ENCODE measurements around the gene HSF2BP. TPM values are rescaled to one million over a fixed set of nuclear protein-coding genes. Genes with fewer than 3 reads are reported as not detected.
"Not testable (repeated sequence)": the region's sequence is repeated elsewhere in the genome, so short reads cannot be mapped to it uniquely, and the experiment has no call there.

The HSF2BP gene
- total and polyA plus RNA-seq, 5 donors from 2014 or later = 0.20 to 0.61 (median 0.38) TPM

DNA sequence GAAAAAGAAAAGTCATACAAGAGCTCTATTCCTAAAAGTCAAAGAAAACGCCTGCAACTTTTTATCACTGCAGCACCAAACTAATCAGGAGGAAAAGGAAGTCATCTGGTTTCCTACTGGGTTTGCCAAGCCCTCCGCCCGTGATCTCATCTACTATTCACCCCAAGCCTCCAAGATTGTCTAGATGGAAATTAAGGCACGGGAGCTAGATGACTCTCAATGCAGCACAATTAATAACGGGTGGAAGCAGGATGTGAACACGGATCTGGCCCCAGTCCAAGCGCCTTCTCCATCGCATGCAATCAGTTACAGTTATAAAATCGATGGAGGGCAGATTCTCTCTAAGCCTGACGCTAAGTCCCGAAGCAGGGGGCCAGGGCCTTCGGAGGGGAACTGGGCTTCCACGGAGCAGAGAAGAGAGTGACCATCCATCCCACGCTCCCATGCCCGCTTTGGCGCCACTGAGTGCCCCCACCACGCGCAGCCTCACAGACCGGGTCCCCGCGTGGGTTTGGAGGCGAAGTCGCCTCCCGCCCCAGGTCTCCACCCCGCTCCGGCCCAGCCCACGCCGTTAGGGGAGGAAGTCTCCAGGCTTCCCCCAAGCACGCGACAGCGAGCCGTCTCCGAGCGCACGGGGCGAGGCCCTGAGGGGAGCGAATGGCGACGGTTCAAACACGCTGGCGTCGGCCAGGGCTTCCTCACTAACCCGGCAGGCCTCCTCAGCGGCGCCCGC is 1.8 kb downstream of the HSF2BP start:
- Histone ChIP-seq H3K9me3 (ENCODE audit: control insufficient read depth in 2 of 2, low read length in 2 of 2) (no peaks in the 10 kb centered on the region), H3K36me3 (ENCODE audit: control insufficient read depth, insufficient read depth, low read length) (peaks cover 13% of the 10 kb centered on the region), H3K4me3 (ENCODE audit: low read depth, low read length) (no peak overlapping the region), H3K27ac (ENCODE audit: insufficient read depth, low read length, poor library complexity, severe bottlenecking) (no peak overlapping the region), H3K4me1 (ENCODE audit: control insufficient read depth, insufficient read depth, low read length, poor library complexity, severe bottlenecking) (peaks cover 35% of the 10 kb centered on the region), H3K27me3 (ENCODE audit: control insufficient read depth, insufficient read depth, low read length) (no peaks in the 10 kb centered on the region)
- DNase-seq (no peak), ATAC-seq (ENCODE audit: low read depth in 2 of 2) (no peak)
- peaks cover 6 to 41% (median 24%) of the 10 kb centered on the region in 4 donors for H3K4me1 Mint-ChIP-seq
- H3K27ac Mint-ChIP-seq = peak overlapping the region in 1 of 3 donors; percentile 55
- H3K27me3 Mint-ChIP-seq = peaks cover 4% of the 10 kb centered on the region
- H3K36me3 Mint-ChIP-seq = peaks cover 13% of the 10 kb centered on the region
- H3K4me3 Mint-ChIP-seq = peak overlapping the region; percentile 36 to 78 (median 65)
- no peaks in the 10 kb centered on the region for H3K9me3 Mint-ChIP-seq

DNA sequence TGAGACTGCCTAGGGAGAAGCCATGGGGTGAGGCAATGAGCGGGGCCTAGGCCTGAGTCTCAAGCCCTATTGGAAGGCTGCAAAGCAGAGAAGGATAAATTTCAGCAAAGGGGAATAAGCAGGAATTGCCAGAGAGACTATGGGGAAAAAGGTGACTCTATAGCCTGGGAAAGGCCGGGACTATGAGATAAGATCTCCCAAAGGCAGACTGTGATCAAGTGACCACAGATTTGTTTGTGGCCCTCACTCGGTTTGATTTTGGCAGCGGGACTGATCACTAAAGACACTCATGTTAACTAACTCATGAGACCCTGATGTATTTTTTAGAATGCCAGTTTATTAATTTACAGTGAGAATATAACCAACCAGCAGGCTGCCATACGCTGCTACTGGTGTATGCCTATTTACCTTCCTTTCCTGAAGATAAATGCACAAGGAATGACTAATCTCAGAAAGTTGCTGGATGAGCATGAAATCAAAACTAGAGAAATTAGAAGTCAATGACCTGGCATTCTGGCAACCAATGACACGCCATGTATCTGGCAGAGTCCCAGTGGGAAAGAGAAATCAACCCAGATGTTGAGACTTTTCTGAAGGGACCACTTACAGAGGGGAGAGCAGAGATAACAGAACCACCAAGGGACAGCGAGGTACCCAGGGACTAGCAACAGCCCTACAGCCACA is 4.3 kb downstream of the HSF2BP start:
- no peaks in the 10 kb centered on the region for H3K9me3 ChIP-seq (ENCODE audit: control insufficient read depth in 2 of 2, low read length in 2 of 2)
- Mint-ChIP-seq H3K9me3 (no peaks in the 10 kb centered on the region), H3K4me3 (peak overlapping the region in 2 of 4 donors; percentile 43 to 81), H3K27me3 (no peaks in the 10 kb centered on the region), H3K4me1 (peaks cover 0 to 15% (median 3%) of the 10 kb centered on the region in 4 donors), H3K27ac (peak overlapping the region in 1 of 3 donors; percentile 79), H3K36me3 (peaks cover 7% of the 10 kb centered on the region)
- peaks cover 12% of the 10 kb centered on the region for H3K4me1 ChIP-seq (ENCODE audit: control insufficient read depth, insufficient read depth, low read length, poor library complexity, severe bottlenecking)
- ATAC-seq (ENCODE audit: low read depth in 2 of 2) (no peak), DNase-seq (no peak)
- H3K36me3 ChIP-seq (ENCODE audit: control insufficient read depth, insufficient read depth, low read length) = no peaks in the 10 kb centered on the region
- no peak overlapping the region for H3K27ac ChIP-seq (ENCODE audit: insufficient read depth, low read length, poor library complexity, severe bottlenecking)
- H3K4me3 ChIP-seq (ENCODE audit: low read depth, low read length) = no peak overlapping the region
- no peaks in the 10 kb centered on the region for H3K27me3 ChIP-seq (ENCODE audit: control insufficient read depth, insufficient read depth, low read length)

DNA sequence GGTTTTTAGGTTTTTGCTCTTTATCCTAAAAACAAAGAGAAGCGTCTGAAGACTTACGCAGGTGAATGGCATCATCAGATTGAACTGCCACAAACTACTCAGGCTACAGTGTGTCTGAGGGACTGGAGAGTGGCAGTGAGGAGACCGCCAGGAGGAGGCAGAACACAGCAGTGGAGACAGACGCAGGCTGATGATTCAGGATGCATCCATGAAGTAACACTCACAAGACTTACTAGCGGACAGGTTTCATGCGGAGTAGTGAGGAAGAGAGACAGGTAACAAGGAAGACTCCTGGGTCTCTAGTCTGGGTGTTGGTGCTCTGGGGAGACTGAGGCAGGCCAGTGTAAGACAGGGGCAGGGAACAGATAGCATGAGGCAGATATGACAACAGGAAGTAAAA is 5.7 kb downstream of the HSF2BP start:
- Mint-ChIP-seq H3K27ac (peak overlapping the region in 1 of 3 donors; percentile 36), H3K36me3 (peaks cover 7% of the 10 kb centered on the region)

DNA sequence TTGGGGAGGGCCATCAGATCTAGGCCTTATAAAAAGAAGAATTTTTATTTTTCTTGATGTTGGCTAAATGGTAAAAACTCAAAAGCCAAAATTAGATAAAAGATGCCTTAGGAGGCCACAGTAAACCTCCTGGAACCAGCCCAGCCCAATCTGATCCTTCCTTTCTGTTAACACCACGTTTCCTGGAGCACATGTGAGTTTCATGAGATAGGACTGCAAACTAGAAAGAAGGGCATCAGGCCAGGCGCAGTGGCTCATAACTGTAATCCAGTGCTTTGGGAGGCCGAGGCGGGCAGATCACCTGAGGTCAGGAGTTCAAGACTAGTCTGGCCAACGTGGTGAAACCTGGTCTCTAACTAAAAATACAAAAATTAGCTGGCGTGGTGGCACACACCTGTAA is 6.7 kb downstream of the HSF2BP start:
- Histone ChIP-seq H3K27ac (ENCODE audit: insufficient read depth, low read length, poor library complexity, severe bottlenecking) (no peak overlapping the region), H3K27me3 (ENCODE audit: control insufficient read depth, insufficient read depth, low read length) (no peaks in the 10 kb centered on the region), H3K4me3 (ENCODE audit: low read depth, low read length) (no peak overlapping the region), H3K9me3 (ENCODE audit: control insufficient read depth in 2 of 2, low read length in 2 of 2) (no peaks in the 10 kb centered on the region), H3K36me3 (ENCODE audit: control insufficient read depth, insufficient read depth, low read length) (no peaks in the 10 kb centered on the region), H3K4me1 (ENCODE audit: control insufficient read depth, insufficient read depth, low read length, poor library complexity, severe bottlenecking) (no peaks in the 10 kb centered on the region)
- Mint-ChIP-seq H3K9me3 (no peaks in the 10 kb centered on the region), H3K4me3 (no peak overlapping the region), H3K4me1 (peaks cover 0 to 9% (median 2%) of the 10 kb centered on the region in 4 donors), H3K27me3 (peaks cover 7% of the 10 kb centered on the region), H3K27ac (no peak overlapping the region), H3K36me3 (peaks cover 7% of the 10 kb centered on the region)
- DNase-seq (no peak), ATAC-seq (ENCODE audit: low read depth in 2 of 2) (no peak)

More for the DNA sequence above, 5.7 kb downstream of the HSF2BP start:
- H3K4me1 ChIP-seq (ENCODE audit: control insufficient read depth, insufficient read depth, low read length, poor library complexity, severe bottlenecking) = peaks cover 2% of the 10 kb centered on the region
- Mint-ChIP-seq H3K9me3 (no peaks in the 10 kb centered on the region), H3K27me3 (peaks cover under 1% of the 10 kb centered on the region), H3K4me1 (peaks cover 0 to 9% (median 2%) of the 10 kb centered on the region in 4 donors), H3K4me3 (no peak overlapping the region)
- H3K27ac ChIP-seq (ENCODE audit: insufficient read depth, low read length, poor library complexity, severe bottlenecking) = no peak overlapping the region
- DNase-seq (no peak), ATAC-seq (ENCODE audit: low read depth in 2 of 2) (no peak)
- H3K36me3 ChIP-seq (ENCODE audit: control insufficient read depth, insufficient read depth, low read length) = no peaks in the 10 kb centered on the region
- no peaks in the 10 kb centered on the region for H3K9me3 ChIP-seq (ENCODE audit: control insufficient read depth in 2 of 2, low read length in 2 of 2)
- no peaks in the 10 kb centered on the region for H3K27me3 ChIP-seq (ENCODE audit: control insufficient read depth, insufficient read depth, low read length)
- H3K4me3 ChIP-seq (ENCODE audit: low read depth, low read length) = no peak overlapping the region

DNA sequence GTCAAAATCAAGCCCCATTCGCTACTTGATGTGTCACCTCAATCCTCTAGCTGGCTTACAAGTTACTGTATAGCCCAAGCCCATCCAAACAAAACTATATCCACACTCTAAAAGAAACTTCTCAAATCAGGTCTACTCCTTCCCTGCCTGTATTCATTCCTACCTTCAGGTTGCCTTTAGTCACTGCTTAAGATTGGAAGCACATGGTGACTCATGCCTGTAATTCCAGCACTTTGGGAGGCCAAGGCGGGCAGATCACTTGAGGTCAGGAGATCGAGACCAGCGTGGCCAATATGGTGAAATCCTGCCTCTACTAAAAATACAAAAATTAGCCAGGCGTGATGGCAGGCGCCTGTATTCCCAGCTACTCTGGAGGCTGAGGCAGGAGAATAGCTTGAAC is 7.4 kb downstream of the HSF2BP start:
- H3K4me1 Mint-ChIP-seq; ATAC-seq (ENCODE audit: low read depth in 2 of 2); H3K27ac Mint-ChIP-seq; DNase-seq; H3K4me3 ChIP-seq (ENCODE audit: low read depth, low read length); H3K27ac ChIP-seq (ENCODE audit: insufficient read depth, low read length, poor library complexity, severe bottlenecking); H3K9me3 ChIP-seq (ENCODE audit: control insufficient read depth in 2 of 2, low read length in 2 of 2); H3K9me3 Mint-ChIP-seq; H3K4me1 ChIP-seq (ENCODE audit: control insufficient read depth, insufficient read depth, low read length, poor library complexity, severe bottlenecking); H3K4me3 Mint-ChIP-seq; H3K36me3 ChIP-seq (ENCODE audit: control insufficient read depth, insufficient read depth, low read length); H3K27me3 ChIP-seq (ENCODE audit: control insufficient read depth, insufficient read depth, low read length); H3K36me3 Mint-ChIP-seq; H3K27me3 Mint-ChIP-seq: not testable (repeated sequence)

DNA sequence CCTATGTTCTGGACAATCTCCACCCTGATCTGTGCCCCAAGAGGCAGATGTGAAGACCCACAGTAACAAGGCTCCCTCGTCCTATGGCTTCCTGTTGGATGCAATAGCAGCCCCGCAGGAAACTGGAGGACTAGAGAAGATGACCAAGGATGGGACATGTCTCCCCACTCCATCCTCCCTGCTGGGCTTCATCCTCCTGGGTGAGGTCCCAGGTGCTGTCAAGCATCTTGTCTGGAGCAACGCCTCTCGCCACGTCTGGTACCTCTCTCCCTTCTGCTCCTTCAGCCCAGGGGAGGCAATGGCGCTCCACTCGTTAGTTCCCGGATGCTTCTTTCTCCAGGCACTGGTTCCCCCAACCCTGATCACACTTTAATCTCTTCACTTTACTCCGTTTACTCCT is 11.1 kb downstream of the HSF2BP start:
- H3K27me3 Mint-ChIP-seq = peaks cover 11% of the 10 kb centered on the region
- Histone ChIP-seq H3K4me1 (ENCODE audit: control insufficient read depth, insufficient read depth, low read length, poor library complexity, severe bottlenecking) (peaks cover 4% of the 10 kb centered on the region), H3K4me3 (ENCODE audit: low read depth, low read length) (no peak overlapping the region), H3K36me3 (ENCODE audit: control insufficient read depth, insufficient read depth, low read length) (no peaks in the 10 kb centered on the region), H3K27me3 (ENCODE audit: control insufficient read depth, insufficient read depth, low read length) (no peaks in the 10 kb centered on the region), H3K27ac (ENCODE audit: insufficient read depth, low read length, poor library complexity, severe bottlenecking) (no peak overlapping the region), H3K9me3 (ENCODE audit: control insufficient read depth in 2 of 2, low read length in 2 of 2) (no peaks in the 10 kb centered on the region)
- peak overlapping the region in 1 of 4 donors; percentile 19 for H3K4me3 Mint-ChIP-seq
- peaks cover 0 to 8% (median 2%) of the 10 kb centered on the region in 4 donors for H3K4me1 Mint-ChIP-seq
- no peaks in the 10 kb centered on the region for H3K9me3 Mint-ChIP-seq
- DNase-seq (no peak), ATAC-seq (ENCODE audit: low read depth in 2 of 2) (no peak)
- H3K27ac Mint-ChIP-seq = no peak overlapping the region
- H3K36me3 Mint-ChIP-seq = no peaks in the 10 kb centered on the region

- Histone ChIP-seq H3K36me3 (ENCODE audit: control insufficient read depth, insufficient read depth, low read length) (no peaks in the 10 kb centered on the region), H3K4me1 (ENCODE audit: control insufficient read depth, insufficient read depth, low read length, poor library complexity, severe bottlenecking) (peaks cover 4% of the 10 kb centered on the region), H3K27me3 (ENCODE audit: control insufficient read depth, insufficient read depth, low read length) (no peaks in the 10 kb centered on the region), H3K9me3 (ENCODE audit: control insufficient read depth in 2 of 2, low read length in 2 of 2) (no peaks in the 10 kb centered on the region), H3K27ac (ENCODE audit: insufficient read depth, low read length, poor library complexity, severe bottlenecking) (no peak overlapping the region), H3K4me3 (ENCODE audit: low read depth, low read length) (no peak overlapping the region)
- H3K27ac Mint-ChIP-seq = peak overlapping the region; percentile 25 to 58 (median 32)
- no peaks in the 10 kb centered on the region for H3K36me3 Mint-ChIP-seq
- H3K27me3 Mint-ChIP-seq = peaks cover 11% of the 10 kb centered on the region
- no peaks in the 10 kb centered on the region for H3K9me3 Mint-ChIP-seq
- ATAC-seq (ENCODE audit: low read depth in 2 of 2) = peak; percentile 96
- H3K4me3 Mint-ChIP-seq = peak overlapping the region in 1 of 4 donors; percentile 24
- H3K4me1 Mint-ChIP-seq = peaks cover 0 to 8% (median 2%) of the 10 kb centered on the region in 4 donors
- DNase-seq = peak; percentile 76 to 85 (median 80)
Observed at GRCh38 chr21:43646550-43647260, 12.6 kb downstream of the HSF2BP start.
